Neuronal stem cell (in vitro differentiated cells): Measurements from ENCODE around the gene CMTR2.
A peak's percentile ranks its signal among the peaks of the same experiment; 100 is the strongest.

ENCODE experiments used
- DNase-seq: peaks from one replicate; pipeline ENCODE4 v3.0.0-alpha.2; 2013; ENCODE audit warnings: low spot score
- H2AFZ ChIP-seq: one replicate; pipeline ENCODE4 v1.6.1; 2013; ENCODE audit warnings: mild to moderate bottlenecking, low read length, inconsistent platforms
- H2AK5ac ChIP-seq: 2 replicates; pipeline ENCODE4 v1.6.1; 2013; ENCODE audit warnings: low read depth, mild to moderate bottlenecking, inconsistent platforms, low read length, moderate library complexity, mixed read lengths
- H2BK120ac ChIP-seq: 2 replicates; pipeline ENCODE4 v1.6.1; 2013; ENCODE audit warnings: low read depth, mild to moderate bottlenecking, inconsistent platforms, low read length, moderate library complexity, mixed read lengths
- H2BK12ac ChIP-seq: one replicate; pipeline ENCODE4 v1.6.1; 2013; ENCODE audit warnings: low read length, inconsistent platforms
- H2BK15ac ChIP-seq: 2 replicates; pipeline ENCODE4 v1.6.1; 2013; ENCODE audit warnings: mild to moderate bottlenecking, low read length, inconsistent platforms, mixed read lengths
- H2BK5ac ChIP-seq: one replicate; pipeline ENCODE4 v1.6.1; 2013; ENCODE audit warnings: inconsistent platforms, mild to moderate bottlenecking, low read length, moderate library complexity
- H3K14ac ChIP-seq: one replicate; pipeline ENCODE4 v1.6.1; 2013; ENCODE audit warnings: low read length, inconsistent platforms
- H3K18ac ChIP-seq: 2 replicates; pipeline ENCODE4 v1.6.1; 2013; ENCODE audit warnings: low read length, inconsistent platforms
- H3K23ac ChIP-seq: 2 replicates; pipeline ENCODE4 v1.6.1; 2013; ENCODE audit warnings: low read depth, mild to moderate bottlenecking, mixed read lengths, low read length, inconsistent platforms; ENCODE audit not compliant: poor library complexity
- H3K27ac ChIP-seq: replicated peaks from 3 replicates; pipeline ENCODE4 v1.5.1; 2013; ENCODE audit warnings: low read length, inconsistent platforms
- H3K27me3 ChIP-seq, 3 experiments: 2 replicates each; pipeline ENCODE4 v1.6.1; 2013; ENCODE audit warnings: low read length in 3 of 3, mild to moderate bottlenecking in 2 of 3, inconsistent platforms in 1 of 3, low read depth in 1 of 3, mixed read lengths in 1 of 3, moderate library complexity in 1 of 3; ENCODE audit not compliant: control insufficient read depth in 3 of 3, insufficient read depth in 3 of 3
- H3K36me3 ChIP-seq, 2 donors: replicated peaks in 1 of 2; 2 replicates each; pipeline ENCODE4 v1.6.1; 2013; ENCODE audit warnings: low read length in 2 of 2; ENCODE audit not compliant: control insufficient read depth in 2 of 2, insufficient read depth in 2 of 2
- H3K4ac ChIP-seq: 2 replicates; pipeline ENCODE4 v1.6.1; 2013; ENCODE audit warnings: inconsistent platforms, mild to moderate bottlenecking, low read length, moderate library complexity
- H3K4me1 ChIP-seq, 2 donors: 1 replicate in 1 of 2; 2 replicates in 1 of 2; pipeline ENCODE4 v1.6.1; 2013; ENCODE audit warnings: low read length in 2 of 2, low read depth in 1 of 2; ENCODE audit not compliant: control insufficient read depth in 2 of 2, insufficient read depth in 1 of 2
- H3K4me2 ChIP-seq: one replicate; pipeline ENCODE4 v1.6.1; 2013; ENCODE audit warnings: mild to moderate bottlenecking, low read length, inconsistent platforms; ENCODE audit not compliant: insufficient read depth, poor library complexity, severe bottlenecking
- H3K4me3 ChIP-seq, 2 donors: 2 replicates each; pipeline ENCODE4 v1.5.1; 2013; ENCODE audit warnings: low read length in 2 of 2, mild to moderate bottlenecking in 2 of 2, inconsistent platforms in 1 of 2, moderate library complexity in 1 of 2
- H3K79me1 ChIP-seq: one replicate; pipeline ENCODE4 v1.6.1; 2013; ENCODE audit warnings: low read depth, mild to moderate bottlenecking, inconsistent platforms, low read length, moderate library complexity
- H3K9ac ChIP-seq: one replicate; pipeline ENCODE4 v1.6.1; 2013; ENCODE audit warnings: mild to moderate bottlenecking, low read depth, low read length, inconsistent platforms; ENCODE audit not compliant: poor library complexity
- H3K9me3 ChIP-seq, 2 donors: replicated peaks in 1 of 2; 2 replicates each; pipeline versions ENCODE3 to v1.6.1; 2013; ENCODE audit warnings: low read length in 2 of 2, mild to moderate bottlenecking in 2 of 2, inconsistent platforms in 1 of 2, low read depth in 1 of 2, mixed read lengths in 1 of 2, moderate library complexity in 1 of 2; ENCODE audit not compliant: control insufficient read depth in 2 of 2, insufficient read depth in 1 of 2
- H4K8ac ChIP-seq: one replicate; pipeline ENCODE4 v1.6.1; 2013; ENCODE audit warnings: low read depth, mild to moderate bottlenecking, inconsistent platforms, low read length, moderate library complexity
- H4K91ac ChIP-seq: one replicate; pipeline ENCODE4 v1.6.1; 2013; ENCODE audit warnings: low read length, low read depth, mild to moderate bottlenecking, inconsistent platforms; ENCODE audit not compliant: poor library complexity
- WGBS, 2 donors: extraction: QIAGEN DNeasy Blood & Tissue Kit; methylation state at CpG; one replicate each; pipeline ENCODE4 v1.1.7; 2013; ENCODE audit warnings: missing lambda C conversion rate in 2 of 2, mixed read lengths in 1 of 2; ENCODE audit not compliant: insufficient read length in 2 of 2, insufficient replicate concordance in 1 of 2; ENCODE audit errors: extremely low coverage in 2 of 2; 5-methylcytosine and 5-hydroxymethylcytosine counted together

CMTR2 gene

DNA sequence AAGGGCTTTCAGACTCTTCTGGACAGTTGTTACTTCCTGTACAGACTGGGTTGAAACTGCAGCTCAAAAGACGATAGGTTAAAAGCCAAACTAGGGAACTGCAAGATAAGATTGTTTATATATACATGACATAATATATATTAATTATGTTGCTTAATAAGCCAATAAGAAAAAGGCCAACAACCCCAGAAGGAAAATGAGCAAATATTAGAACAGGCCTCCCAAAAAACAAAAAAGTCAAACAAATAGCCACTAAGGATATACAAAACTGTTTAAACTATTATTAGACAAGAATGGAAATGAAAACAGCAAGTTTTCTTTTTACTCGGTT, 495 bp upstream of the CMTR2 start:
- Histone ChIP-seq H3K4me3 (peak overlapping the region in 1 of 2 donors; percentile 79), H3K27me3 (no peaks in the 10 kb centered on the region), H4K8ac (no peak overlapping the region)

GRCh38 chr16:71288570-71288889, 672 bp downstream of the CMTR2 start:
- no peak overlapping the region for H3K23ac ChIP-seq
- H2BK12ac ChIP-seq: no peak overlapping the region
- WGBS, 2 donors: no CpG with 5 or more reads among the region's 3 CpGs
- peaks cover 5% of the 10 kb centered on the region for H3K79me1 ChIP-seq
- no peak overlapping the region for H2AK5ac ChIP-seq
- H3K27ac ChIP-seq: peak overlapping the region; percentile 98
- no peak overlapping the region for H4K8ac ChIP-seq
- H3K4me3 ChIP-seq: peak overlapping the region; percentile 79 to 95
- no peaks in the 10 kb centered on the region for H3K27me3 ChIP-seq
- peaks cover 12 to 41% of the 10 kb centered on the region in 2 donors for H3K36me3 ChIP-seq
- no peak overlapping the region for H3K9ac ChIP-seq
- peak overlapping the region; percentile 72 for H3K4me2 ChIP-seq
- H2BK5ac ChIP-seq: peak overlapping the region; percentile 40
- H3K4ac ChIP-seq: no peak overlapping the region
- peak overlapping the region; percentile 97 for H2AFZ ChIP-seq
- H2BK15ac ChIP-seq: no peak overlapping the region
- peak overlapping the region; percentile 26 for H3K14ac ChIP-seq
- no peak overlapping the region for H2BK120ac ChIP-seq
- DNase-seq: no peak
- no peak overlapping the region for H3K18ac ChIP-seq
- peaks cover 0 to 6% of the 10 kb centered on the region in 2 donors for H3K9me3 ChIP-seq
- H4K91ac ChIP-seq: no peak overlapping the region
- peaks cover 3 to 9% of the 10 kb centered on the region in 2 donors for H3K4me1 ChIP-seq

More for the DNA sequence above, 495 bp upstream of the CMTR2 start:
- no peak overlapping the region for H2BK12ac ChIP-seq
- no peak overlapping the region for H3K23ac ChIP-seq
- H2BK5ac ChIP-seq: no peak overlapping the region
- H2AFZ ChIP-seq: peak overlapping the region; percentile 97
- no peak overlapping the region for H4K91ac ChIP-seq
- H2AK5ac ChIP-seq: no peak overlapping the region
- H3K36me3 ChIP-seq: peaks cover 12 to 29% of the 10 kb centered on the region in 2 donors
- WGBS, 2 donors: no CpG with 5 or more reads among the region's 2 CpGs
- H3K18ac ChIP-seq: no peak overlapping the region
- no peak overlapping the region for H3K4me2 ChIP-seq
- no peak overlapping the region for H2BK15ac ChIP-seq
- H3K14ac ChIP-seq: no peak overlapping the region
- peaks cover 3 to 9% of the 10 kb centered on the region in 2 donors for H3K4me1 ChIP-seq
- no peak overlapping the region for H2BK120ac ChIP-seq
- DNase-seq: no peak
- peaks cover 5% of the 10 kb centered on the region for H3K79me1 ChIP-seq
- no peak overlapping the region for H3K9ac ChIP-seq
- peak overlapping the region; percentile 83 for H3K27ac ChIP-seq
- no peak overlapping the region for H3K4ac ChIP-seq
- peaks cover 0 to 6% of the 10 kb centered on the region in 2 donors for H3K9me3 ChIP-seq

DNA sequence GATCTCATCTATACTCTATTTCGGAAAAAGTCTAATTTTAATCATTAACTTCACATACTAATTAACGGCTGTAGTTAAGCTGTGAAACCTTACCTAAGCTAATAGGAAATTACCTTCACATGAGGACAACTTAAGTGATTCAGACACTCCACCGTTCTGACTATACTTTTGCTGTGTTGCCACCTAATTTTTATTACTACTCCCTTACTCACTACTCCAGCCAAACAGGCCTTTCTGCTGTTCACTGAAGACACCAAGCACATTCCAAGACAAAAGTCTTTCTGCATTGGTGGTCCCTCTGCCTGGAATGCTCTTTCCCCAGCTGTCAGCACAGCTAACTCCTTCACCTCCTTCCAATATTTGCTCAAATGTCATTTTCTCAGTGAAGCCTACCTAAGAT, 1.3 kb downstream of the CMTR2 start:
- H3K4ac ChIP-seq: no peak overlapping the region
- no peaks in the 10 kb centered on the region for H3K27me3 ChIP-seq
- no peak overlapping the region for H2BK5ac ChIP-seq
- no peak overlapping the region for H2BK120ac ChIP-seq
- peaks cover 12 to 47% of the 10 kb centered on the region in 2 donors for H3K36me3 ChIP-seq
- H3K4me1 ChIP-seq: peaks cover 3 to 9% of the 10 kb centered on the region in 2 donors
- peaks cover 0 to 5% of the 10 kb centered on the region in 2 donors for H3K9me3 ChIP-seq
- H3K79me1 ChIP-seq: peaks cover 5% of the 10 kb centered on the region
- no peak overlapping the region for H4K91ac ChIP-seq
- H3K9ac ChIP-seq: no peak overlapping the region
- H2BK12ac ChIP-seq: no peak overlapping the region
- H3K4me2 ChIP-seq: peak overlapping the region; percentile 72
- H3K23ac ChIP-seq: no peak overlapping the region
- H2AFZ ChIP-seq: no peak overlapping the region
- H3K27ac ChIP-seq: no peak overlapping the region
- H4K8ac ChIP-seq: no peak overlapping the region
- peak overlapping the region in 1 of 2 donors; percentile 79 for H3K4me3 ChIP-seq
- H2AK5ac ChIP-seq: no peak overlapping the region
- no peak overlapping the region for H2BK15ac ChIP-seq
- H3K18ac ChIP-seq: no peak overlapping the region
- WGBS, 2 donors: no CpG with 5 or more reads among the region's 3 CpGs
- no peak overlapping the region for H3K14ac ChIP-seq
- DNase-seq: no peak

- Histone ChIP-seq H2AFZ (no peak overlapping the region), H2AK5ac (no peak overlapping the region), H2BK15ac (no peak overlapping the region), H4K8ac (no peak overlapping the region), H3K79me1 (peaks cover 5% of the 10 kb centered on the region), H3K9ac (no peak overlapping the region), H3K9me3 (peaks cover 0 to 4% of the 10 kb centered on the region in 2 donors), H2BK120ac (no peak overlapping the region), H3K4ac (no peak overlapping the region), H3K27ac (no peak overlapping the region), H3K4me3 (no peak overlapping the region), H4K91ac (no peak overlapping the region), H3K36me3 (peaks cover 12 to 52% of the 10 kb centered on the region in 2 donors), H3K18ac (no peak overlapping the region), H3K27me3 (no peaks in the 10 kb centered on the region), H3K23ac (no peak overlapping the region), H3K4me1 (peaks cover 3 to 9% of the 10 kb centered on the region in 2 donors), H2BK12ac (no peak overlapping the region), H3K14ac (no peak overlapping the region), H3K4me2 (no peak overlapping the region), H2BK5ac (no peak overlapping the region)
- no CpG with 5 or more reads among the region's 2 CpGs for WGBS, 2 donors
- DNase-seq: no peak
Observed at GRCh38 chr16:71287454-71287853, 1.7 kb downstream of the CMTR2 start.
